Stimulated activated CD4-positive, alpha-beta T cell treated with anti-CD3 and anti-CD28 coated beads, Interleukin-2, amount 100 ng/mL, for 4 hours (primary cell): Measurements from ENCODE around the gene OTUB2.

Source experiments
- DNase-seq: peaks from one replicate; pipeline ENCODE4 v3.0.0-alpha.2; 2020; ENCODE audit warnings: low read depth

OTUB2 gene

DNA sequence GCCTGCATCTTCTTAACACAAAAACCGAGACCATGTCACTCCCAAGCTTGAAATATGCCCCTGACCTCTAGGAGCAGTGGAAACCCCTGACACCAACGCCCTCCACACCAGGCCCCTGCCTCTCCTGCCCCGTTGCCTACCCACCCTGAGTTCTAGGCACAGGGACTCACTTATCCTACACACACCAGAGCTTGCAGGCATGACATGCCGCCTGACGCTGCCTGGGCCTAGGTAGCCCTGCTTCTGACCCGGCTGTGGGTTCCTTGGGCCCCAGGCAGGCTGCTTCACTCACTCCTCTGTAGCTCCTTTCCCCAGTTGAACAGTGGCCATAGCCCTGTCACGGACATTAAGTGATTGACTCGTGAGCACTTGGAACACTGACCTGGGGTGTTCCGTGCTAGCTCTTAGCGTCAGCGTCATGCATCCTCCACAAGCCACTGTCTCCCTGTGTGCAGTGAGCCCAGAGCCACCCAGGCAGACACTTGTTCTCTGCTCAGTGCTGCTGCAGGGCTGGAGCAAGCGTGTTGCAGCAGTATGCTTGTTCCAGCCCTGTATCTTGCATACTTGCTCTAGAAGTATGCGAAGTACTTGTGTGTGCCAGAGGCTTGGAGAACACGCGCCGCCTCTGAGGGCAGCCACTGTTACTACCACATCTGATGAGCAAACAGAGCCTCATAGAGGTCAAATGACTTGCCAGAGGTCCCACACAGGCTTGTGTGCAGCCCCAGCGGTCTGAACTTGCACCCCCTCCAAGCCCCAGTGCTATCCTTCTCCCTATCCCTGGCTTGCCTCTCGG, 15.6 kb downstream of the OTUB2 start:
- no peak for DNase-seq

DNA sequence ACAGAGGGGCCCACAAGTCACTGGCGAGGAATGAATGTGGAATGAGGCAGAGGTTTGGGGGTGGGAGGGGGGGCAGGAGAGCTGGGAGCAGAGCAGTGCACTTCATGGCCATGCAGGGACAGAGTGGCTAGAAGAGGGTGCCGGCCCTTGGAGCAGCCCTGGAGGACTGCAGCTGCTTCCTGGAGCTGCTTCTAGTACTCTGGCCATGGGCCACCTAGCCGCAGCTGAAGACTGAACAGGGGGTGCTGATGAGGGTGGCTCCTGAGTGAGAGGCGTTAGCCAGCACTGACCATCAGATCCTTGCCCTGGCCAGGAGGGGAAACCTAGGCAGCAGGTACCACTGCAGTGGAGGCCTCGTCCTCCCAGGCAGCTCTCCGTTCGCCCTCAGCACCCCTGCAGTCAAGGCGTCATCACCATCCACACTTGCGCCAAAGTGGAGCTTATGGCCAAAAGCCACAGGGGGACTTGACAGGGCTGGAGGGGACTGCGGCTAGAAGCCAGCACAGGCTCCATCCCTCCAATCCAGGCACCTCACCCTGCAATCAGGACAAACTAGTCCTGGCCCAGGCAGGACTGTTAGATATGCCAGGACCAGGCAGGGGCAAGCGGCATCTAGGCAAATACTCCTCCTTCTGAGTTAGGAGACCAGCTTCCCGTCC, 16.4 kb downstream of the OTUB2 start:
- DNase-seq: no peak

DNA sequence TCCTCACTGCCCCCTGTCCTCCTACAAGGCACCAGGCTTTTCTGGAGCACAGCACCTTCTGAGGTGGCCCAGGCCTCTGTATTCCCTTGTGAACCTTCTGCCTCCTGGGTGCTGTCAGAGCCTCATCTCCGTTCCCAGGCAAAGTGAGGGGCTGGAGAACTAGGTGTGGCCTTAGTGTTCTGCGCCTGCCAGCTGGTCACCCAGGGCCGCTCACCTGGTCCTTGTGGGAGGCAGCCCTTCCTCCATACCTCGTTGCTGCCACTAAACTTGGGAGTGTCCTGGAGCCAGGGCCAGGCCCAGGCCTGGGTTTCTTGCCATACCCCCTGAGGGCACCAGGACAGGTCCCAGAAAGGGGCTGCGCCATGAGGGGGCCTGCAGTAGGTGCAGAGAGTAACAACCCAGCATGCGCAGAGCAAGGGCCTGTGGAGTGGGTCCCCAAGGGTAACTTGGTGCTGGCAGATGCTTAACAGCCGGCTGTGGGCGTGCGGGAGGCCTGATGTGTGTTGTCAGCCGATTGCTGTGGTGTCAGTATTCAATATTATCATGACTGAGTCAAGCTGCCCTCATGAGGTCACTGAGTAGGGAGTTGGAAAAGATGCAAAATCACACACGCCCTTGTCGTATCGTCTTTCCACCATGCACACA, 17.1 kb downstream of the OTUB2 start:
- DNase-seq: no peak

DNA sequence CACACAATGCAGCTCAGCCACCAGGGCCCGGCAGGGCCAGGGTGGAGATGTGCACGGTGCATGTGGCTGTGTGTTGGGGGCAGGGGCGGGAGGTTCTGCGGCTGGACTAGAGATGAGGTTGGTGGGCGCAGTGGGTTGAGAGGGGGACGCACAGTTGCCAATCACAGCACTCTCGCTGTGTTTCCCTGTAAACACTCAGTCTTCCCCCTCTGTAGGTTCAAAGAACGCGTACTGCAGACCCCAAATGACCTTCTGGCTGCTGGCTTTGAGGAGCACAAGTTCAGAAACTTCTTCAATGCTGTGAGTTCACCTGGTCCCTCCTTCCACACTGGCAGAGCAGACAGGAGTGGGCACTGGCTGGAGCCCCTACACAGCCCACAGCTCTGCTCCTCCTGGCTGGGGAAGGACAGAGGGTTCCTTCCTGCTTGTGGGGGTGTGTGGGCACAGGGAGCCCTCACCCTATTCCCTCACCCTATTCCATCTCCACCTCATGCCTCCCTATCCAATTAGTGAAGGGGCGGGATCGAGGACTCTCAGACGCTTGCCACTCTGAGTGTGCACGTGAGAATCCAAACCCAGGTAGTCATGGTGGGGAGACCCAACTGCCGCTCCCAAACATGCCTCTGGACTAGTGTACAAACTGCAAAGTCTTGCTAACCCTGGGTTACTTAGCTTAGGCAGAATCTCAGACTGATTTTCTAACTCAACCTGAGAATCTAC, 17.8 kb downstream of the OTUB2 start:
- no peak for DNase-seq

DNA sequence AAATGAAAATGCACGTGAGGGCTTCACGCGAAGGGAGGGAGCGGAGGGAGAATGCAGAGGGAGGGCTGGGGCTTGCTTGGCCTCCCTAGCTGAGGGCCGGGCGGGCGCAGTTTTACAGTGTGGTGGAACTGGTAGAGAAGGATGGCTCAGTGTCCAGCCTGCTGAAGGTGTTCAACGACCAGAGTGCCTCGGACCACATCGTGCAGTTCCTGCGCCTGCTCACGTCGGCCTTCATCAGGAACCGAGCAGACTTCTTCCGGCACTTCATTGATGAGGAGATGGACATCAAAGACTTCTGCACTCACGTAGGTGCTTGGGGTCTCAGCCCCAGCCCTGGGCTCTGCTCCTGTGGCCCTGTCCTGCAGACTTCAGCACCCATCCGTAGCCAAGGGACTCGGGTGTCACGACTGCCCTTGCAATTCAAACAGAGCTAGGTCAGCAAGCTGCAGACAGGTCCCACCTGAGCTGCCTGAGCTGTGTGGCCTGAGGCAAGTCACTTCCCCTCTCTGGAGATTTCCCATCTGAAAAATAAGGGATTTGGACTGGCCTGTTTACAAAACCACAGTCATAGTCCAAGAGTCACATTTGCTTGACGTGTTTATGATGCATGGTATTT, 18.4 kb downstream of the OTUB2 start:
- DNase-seq: no peak

DNA sequence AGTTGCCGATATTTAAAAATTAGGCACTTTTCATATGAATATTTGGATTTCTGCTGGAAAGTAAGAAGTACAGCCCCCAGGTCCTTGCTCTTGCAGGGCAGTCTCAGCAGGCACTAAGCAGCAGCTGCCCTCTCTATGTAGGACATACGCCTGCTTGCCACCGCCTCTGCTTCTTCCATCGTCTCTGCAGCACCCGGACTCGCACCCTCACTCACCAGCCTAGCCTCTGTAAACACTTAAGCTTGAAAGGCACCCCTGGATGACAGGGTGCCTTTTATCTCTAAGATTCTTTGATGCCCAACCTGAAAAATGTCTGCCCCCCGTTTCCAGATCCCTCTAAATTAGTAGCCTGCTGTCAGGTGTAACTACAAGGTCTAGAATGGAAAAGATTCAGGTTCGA, 19.0 kb downstream of the OTUB2 start:
- DNase-seq: no peak

- DNase-seq: no peak
Measured at GRCh38 chr14:94045563-94046345, 19.6 kb downstream of the OTUB2 start.

GRCh38 chr14:94046696-94047250, 20.6 kb downstream of the OTUB2 start:
- DNase-seq: no peak

GRCh38 chr14:94047581-94047980, 21.4 kb downstream of the OTUB2 start:
- no peak for DNase-seq

DNA sequence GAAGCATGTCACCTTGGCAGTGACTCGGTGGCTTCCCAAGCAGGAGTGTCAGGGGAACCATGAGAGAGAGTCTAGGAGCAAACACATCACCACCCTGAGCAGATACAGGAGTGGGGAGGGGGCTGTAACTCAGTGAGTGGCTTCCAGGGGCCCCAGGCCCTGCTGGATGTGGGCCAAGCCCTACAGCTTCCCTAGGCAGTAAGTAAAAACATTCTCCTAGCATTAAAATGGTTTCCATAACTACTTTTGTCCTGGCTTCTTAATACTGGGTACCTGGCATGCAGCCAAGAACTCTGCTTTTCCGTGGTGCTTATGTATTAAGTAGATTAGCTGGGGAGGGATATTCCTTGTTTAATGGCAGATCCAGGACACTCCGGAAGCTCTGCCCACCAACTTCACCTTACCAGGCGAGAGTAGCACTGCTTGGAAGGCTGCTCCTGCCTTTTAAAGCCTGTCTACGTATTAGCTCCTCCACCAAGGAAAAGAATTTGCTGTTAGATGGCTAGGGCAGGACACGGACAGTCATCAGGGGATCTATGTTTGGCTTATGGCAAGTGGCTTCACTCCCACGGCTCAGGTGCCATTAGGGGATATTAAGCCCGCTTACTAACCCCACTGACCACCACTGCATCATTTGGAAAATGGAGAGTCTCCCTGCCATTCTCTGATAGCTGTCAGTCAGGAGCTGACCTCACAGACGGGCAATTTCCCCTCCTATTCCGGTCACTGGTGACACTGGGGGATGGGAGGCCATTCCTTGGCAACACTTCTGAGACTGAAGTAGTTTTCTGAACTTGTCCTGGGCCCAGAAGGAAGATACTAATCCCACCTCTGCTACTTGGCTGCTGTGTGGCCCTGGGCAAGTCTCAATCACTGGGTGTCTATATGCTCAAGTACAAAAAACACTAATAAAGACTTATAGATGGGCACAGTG, 22.8 kb downstream of the OTUB2 start:
- DNase-seq: no peak

DNA sequence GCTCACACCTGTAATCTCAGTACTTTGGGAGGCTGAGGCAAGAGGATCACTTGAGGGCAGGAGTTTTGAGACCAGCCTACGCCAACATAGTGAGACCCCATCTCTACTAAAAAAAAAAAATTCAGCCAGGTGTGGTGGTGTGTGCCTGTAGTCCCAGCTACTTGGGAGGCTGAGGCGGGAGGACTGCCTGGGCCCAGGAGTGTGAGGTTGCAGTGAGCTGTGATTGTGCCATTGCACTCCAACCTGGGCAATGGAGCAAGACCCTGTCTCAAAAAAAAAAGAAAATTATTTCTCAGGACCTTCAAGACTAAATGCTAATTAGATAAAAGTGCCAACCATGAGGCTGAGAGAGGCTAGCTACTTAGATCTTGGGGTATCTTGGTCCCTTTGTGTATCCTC, 23.5 kb downstream of the OTUB2 start:
- DNase-seq: no peak

DNA sequence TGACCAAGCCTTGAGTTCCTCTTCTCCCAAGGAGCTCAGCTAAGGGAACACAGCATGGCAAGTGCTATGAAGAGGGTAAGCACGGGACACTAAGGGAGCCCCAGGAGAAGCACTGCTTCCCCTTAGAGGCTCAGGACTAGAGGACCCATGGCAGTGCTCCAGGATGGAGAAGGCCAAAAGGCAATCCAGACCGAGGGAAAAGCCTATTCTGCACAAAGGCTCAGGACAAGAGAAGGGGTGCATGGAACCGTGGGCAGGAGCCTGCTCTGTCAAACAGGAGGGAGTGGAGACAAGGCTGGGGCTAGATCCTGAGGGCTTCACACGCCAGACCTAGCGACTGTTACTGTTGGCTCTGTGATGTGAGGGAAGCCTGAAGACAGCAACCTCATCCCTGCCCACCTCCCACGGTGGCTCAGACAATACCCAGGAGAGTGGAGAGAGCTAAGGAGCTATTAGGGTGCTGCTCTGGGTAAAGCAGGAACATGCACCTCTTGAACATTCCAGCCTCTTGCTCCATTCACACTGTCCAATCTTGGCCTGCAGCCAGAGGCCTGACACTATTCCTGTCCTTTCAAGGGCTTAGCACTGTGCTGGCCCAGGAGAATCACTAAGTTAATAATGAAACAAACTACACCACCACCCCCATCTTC, 24.2 kb downstream of the OTUB2 start:
- no peak for DNase-seq

DNA sequence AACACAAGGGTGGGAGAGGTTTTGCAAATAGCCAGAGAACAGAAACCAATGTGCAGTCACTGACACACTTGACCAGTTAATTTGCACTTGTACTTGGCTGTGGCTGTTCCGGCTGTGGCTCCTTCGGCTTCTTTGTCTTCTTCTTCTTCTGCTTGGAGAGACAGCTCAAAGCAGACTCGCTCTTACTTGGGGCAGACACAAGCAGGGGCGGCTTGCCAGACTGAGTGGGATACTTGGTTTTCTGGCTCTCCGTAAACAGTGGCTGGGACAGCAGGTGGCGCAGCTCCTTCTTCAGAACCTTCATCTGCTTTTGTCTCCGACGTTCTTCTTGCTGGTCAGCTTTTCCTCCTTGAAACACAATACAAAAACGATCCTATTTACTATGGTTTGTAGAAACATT, 25.0 kb downstream of the OTUB2 start:
- DNase-seq: no peak

GRCh38 chr14:94051779-94052178, 25.6 kb downstream of the OTUB2 start:
- DNase-seq: no peak

DNA sequence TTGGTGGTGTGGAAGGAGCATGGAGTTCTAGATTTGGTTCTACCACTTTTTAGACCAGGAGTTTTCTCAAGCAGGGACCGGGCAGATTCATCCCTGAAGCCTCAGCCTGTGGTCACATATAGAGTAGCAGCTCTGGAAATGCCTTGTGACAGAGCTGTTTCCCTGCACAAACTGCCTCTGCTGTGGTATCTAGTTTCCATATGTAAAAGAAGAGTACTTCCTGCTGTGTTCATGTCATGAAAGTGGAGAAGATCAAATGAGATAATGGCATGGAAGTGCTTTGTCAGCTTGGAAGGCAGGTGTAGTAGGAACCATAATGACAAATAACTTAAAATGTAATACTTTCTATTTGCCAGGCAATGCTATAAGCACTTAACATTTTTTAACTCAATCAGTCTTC, 26.1 kb downstream of the OTUB2 start:
- DNase-seq: no peak

- no peak for DNase-seq
Measured at GRCh38 chr14:94052662-94053061, 26.5 kb downstream of the OTUB2 start.

DNA sequence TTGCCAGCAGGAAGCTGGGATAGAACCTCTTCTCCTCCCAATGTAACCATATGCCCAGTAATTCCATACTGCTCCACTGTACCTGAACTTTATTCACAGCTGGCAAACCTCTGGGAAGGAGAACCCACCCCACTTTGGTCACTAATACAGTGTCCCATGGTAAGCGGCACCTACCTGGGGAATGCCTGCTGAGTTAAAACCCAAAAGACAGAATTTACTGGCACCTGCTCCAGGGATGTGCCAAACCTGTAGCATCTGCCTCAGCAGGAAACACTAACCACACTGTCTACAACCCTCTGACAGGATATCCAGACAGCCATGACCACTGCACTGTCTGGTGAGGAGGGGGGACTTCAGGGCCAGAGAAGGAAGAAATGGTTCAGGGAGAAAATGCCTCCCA, 28.3 kb downstream of the OTUB2 start:
- DNase-seq: no peak

DNA sequence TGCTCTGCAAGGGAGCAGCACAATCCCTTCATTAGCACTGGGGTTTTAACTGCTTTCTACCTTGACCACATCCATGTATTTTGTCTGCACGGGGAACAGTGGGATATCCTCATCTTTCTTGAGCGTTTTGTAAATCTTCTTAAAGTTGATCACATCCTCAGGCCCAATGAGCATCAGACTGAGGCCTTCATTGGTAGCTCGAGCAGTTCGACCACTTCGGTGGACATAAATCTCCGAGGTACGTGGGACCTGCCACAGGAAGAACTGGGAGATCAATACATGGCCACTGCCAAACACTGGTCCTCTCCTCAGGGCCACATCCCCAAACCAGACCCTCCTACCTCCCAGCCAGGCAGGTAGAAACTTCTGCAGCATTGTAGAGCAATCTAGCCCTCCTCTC, 28.8 kb downstream of the OTUB2 start:
- no peak for DNase-seq

GRCh38 chr14:94056579-94057308, 30.6 kb downstream of the OTUB2 start:
- no peak for DNase-seq
